HepG2 (cell line): ENCODE data around the gene SMAD3. TPM values are rescaled to one million over a fixed set of nuclear protein-coding genes. Genes with fewer than 3 reads are reported as not detected.

Experiments
- AHR ChIP-seq: IDR thresholded peaks from 2 replicates; pipeline ENCODE4 v1.6.1; 2018; ENCODE audit warnings: missing genetic modification reagents, missing compliant biosample characterization
- FOXM1 ChIP-seq: sonication (generic); formaldehyde crosslinking; IDR thresholded peaks from 2 replicates; pipeline ENCODE4 v1.5.0; 2020; ENCODE audit warnings: missing genetic modification reagents
- HOXA5 ChIP-seq: sonication (generic); formaldehyde crosslinking; IDR thresholded peaks from 2 replicates; pipeline ENCODE4 v1.4.0; 2020; ENCODE audit warnings: missing genetic modification reagents
- KLF9 ChIP-seq: IDR thresholded peaks from 2 replicates; pipeline ENCODE4 v1.6.1; 2016; ENCODE audit warnings: low read depth
- NR2C2 ChIP-seq: sonication (generic); formaldehyde crosslinking; IDR thresholded peaks from 2 replicates; pipeline ENCODE4 v1.4.0; 2020; ENCODE audit warnings: missing genetic modification reagents, mild to moderate bottlenecking, moderate library complexity, borderline replicate concordance
- RARG ChIP-seq: sonication (generic); formaldehyde crosslinking; IDR thresholded peaks from 2 replicates; pipeline ENCODE4 v1.4.0; 2020; ENCODE audit warnings: low read depth, mild to moderate bottlenecking, missing genetic modification reagents
- SAP130 ChIP-seq: IDR thresholded peaks from 2 replicates; pipeline ENCODE4 v1.6.1; 2016; ENCODE audit warnings: low read depth
- SMARCC2 ChIP-seq: fragments of 450-650 bp; IDR thresholded peaks from 2 replicates; pipeline ENCODE4 v1.6.1; 2017; ENCODE audit warnings: antibody characterized with exemption, mild to moderate bottlenecking
- TAF1 ChIP-seq: sonication (generic); formaldehyde crosslinking; IDR thresholded peaks from 2 replicates; pipeline ENCODE4 v1.4.0; 2020; ENCODE audit warnings: missing genetic modification reagents
- THAP11 ChIP-seq: IDR thresholded peaks from 2 replicates; pipeline ENCODE4 v1.6.1; 2016; ENCODE audit warnings: missing biosample characterization, missing genetic modification reagents
- ZFAT ChIP-seq: sonication (generic); formaldehyde crosslinking; conservative IDR thresholded peaks from 2 replicates; pipeline ENCODE4 v1.8.1; 2023; ENCODE audit warnings: missing genetic modification reagents, inconsistent platforms
- ZFP62 ChIP-seq: sonication (generic); formaldehyde crosslinking; IDR thresholded peaks from 2 replicates; pipeline ENCODE4 v1.4.0; 2020; ENCODE audit warnings: missing genetic modification reagents
- ZNF253 ChIP-seq: sonication (generic); formaldehyde crosslinking; IDR thresholded peaks from 2 replicates; pipeline ENCODE4 v1.8.0; 2022; ENCODE audit warnings: mild to moderate bottlenecking, missing genetic modification reagents, borderline replicate concordance
- ZNF557 ChIP-seq: sonication (generic); formaldehyde crosslinking; IDR thresholded peaks from 2 replicates; pipeline ENCODE4 v1.4.0; 2020; ENCODE audit warnings: missing genetic modification reagents
- ZNF615 ChIP-seq: sonication (generic); formaldehyde crosslinking; IDR thresholded peaks from 2 replicates; pipeline ENCODE4 v1.5.0; 2020; ENCODE audit warnings: mild to moderate bottlenecking, missing genetic modification reagents, borderline replicate concordance
- ZNF788 ChIP-seq: sonication (generic); formaldehyde crosslinking; IDR thresholded peaks from 2 replicates; pipeline ENCODE4 v1.5.0; 2020; ENCODE audit warnings: mild to moderate bottlenecking, missing genetic modification reagents, borderline replicate concordance
- polyA plus RNA-seq, 8 experiments: library from polyadenylated mRNA; depleted of rRNA in 3 of 8; stranded (reverse) in 7 of 8; unstranded in 1 of 8; fragments of >200 nt; fragmentation: Illumina TruSeq in 4 of 8; extraction: Trizol in 4 of 8; gene quantifications; 2 replicates each; pipeline versions ENCODE4 v1.2.1 to v1.2.3, GENCODE V29; 2011 to 2016; ENCODE audit warnings: low read depth in 4 of 8, missing spikeins in 1 of 8, mixed read lengths in 1 of 8; ENCODE audit not compliant: insufficient read depth in 1 of 8
- total RNA-seq, 5 experiments: library from RNA; depleted of rRNA; stranded (reverse); fragments of >200 nt; fragmentation: Illumina TruSeq; extraction: Trizol; gene quantifications; 2 replicates each; pipeline ENCODE4 v1.2.3, GENCODE V29; 2016; ENCODE audit warnings: low read depth in 1 of 5
- TF ChIP-seq, protein P1 (sequence below): sonication (generic); formaldehyde crosslinking; IDR thresholded peaks from 2 replicates; pipeline ENCODE4 v1.4.0; 2020; ENCODE audit warnings: missing genetic modification reagents
- TF ChIP-seq, protein P2 (sequence below), 2 experiments: IDR thresholded peaks; 2 replicates each; pipeline ENCODE4 v1.6.1; 2011 to 2012; ENCODE audit warnings: low read length in 2 of 2, borderline replicate concordance in 1 of 2, low read depth in 1 of 2, mild to moderate bottlenecking in 1 of 2, moderate library complexity in 1 of 2
- TF ChIP-seq, protein P3 (sequence below): sonication (generic); formaldehyde crosslinking; IDR thresholded peaks from 2 replicates; pipeline ENCODE4 v1.5.0; 2020; ENCODE audit warnings: mild to moderate bottlenecking, low read depth, missing genetic modification reagents, borderline replicate concordance
- TF ChIP-seq, protein P4 (sequence below), 2 experiments: fragments of 450-650 bp in 1 of 2; sonication (generic) in 1 of 2; formaldehyde crosslinking; IDR thresholded peaks; 2 replicates each; pipeline versions ENCODE4 v1.5.0 to v1.8.0; 2020 to 2022; ENCODE audit warnings: mild to moderate bottlenecking in 1 of 2, missing genetic modification reagents in 1 of 2

Gene SMAD3
- total and polyA plus RNA-seq, 2 of the 13 experiments (the other 11 are each of a cell fraction or from before 2014, with no cell fraction given): 8.6 to 56.3 TPM

DNA sequence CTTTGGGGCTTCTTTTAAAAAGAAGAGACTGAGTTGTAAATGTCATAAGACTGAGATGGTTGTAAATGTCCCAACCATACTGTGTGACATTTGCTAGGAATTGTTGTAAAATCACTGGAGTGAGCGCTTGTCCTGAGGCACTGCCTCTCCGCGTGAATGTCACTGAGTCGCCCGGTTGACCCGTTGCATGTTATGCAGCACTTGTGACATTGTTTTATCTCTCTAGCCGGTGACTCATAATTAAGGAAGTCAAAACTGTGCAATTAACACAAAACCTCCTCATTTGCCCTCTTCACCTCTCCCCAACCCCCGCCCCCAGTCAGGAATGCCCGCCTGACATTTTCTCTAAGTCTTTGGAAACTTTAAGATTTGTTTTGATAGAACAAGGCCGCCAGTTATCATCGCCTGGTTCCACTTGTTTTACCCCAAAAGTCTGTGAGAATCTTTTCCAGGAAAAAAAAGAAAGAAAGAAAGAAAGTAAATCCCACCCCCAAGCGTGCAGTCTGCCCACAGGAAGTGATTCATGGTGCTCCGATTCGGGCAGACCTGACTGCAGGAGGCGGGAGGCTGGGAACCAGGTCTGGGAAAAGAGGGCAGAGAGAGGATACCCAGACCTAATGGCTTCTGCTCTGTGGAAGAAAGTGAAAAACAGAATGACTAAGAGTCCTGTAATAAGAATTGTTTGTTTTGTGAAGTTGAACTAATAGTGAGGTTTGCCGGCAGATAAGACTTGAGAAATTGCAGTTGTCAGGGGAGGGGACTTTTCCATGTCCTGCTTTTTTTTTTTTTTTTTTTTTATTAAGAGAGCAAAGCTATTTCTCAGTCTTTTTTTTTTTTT lies 84.8 kb downstream of the SMAD3 start (continued):
- TF ChIP-seq, protein P1, sequence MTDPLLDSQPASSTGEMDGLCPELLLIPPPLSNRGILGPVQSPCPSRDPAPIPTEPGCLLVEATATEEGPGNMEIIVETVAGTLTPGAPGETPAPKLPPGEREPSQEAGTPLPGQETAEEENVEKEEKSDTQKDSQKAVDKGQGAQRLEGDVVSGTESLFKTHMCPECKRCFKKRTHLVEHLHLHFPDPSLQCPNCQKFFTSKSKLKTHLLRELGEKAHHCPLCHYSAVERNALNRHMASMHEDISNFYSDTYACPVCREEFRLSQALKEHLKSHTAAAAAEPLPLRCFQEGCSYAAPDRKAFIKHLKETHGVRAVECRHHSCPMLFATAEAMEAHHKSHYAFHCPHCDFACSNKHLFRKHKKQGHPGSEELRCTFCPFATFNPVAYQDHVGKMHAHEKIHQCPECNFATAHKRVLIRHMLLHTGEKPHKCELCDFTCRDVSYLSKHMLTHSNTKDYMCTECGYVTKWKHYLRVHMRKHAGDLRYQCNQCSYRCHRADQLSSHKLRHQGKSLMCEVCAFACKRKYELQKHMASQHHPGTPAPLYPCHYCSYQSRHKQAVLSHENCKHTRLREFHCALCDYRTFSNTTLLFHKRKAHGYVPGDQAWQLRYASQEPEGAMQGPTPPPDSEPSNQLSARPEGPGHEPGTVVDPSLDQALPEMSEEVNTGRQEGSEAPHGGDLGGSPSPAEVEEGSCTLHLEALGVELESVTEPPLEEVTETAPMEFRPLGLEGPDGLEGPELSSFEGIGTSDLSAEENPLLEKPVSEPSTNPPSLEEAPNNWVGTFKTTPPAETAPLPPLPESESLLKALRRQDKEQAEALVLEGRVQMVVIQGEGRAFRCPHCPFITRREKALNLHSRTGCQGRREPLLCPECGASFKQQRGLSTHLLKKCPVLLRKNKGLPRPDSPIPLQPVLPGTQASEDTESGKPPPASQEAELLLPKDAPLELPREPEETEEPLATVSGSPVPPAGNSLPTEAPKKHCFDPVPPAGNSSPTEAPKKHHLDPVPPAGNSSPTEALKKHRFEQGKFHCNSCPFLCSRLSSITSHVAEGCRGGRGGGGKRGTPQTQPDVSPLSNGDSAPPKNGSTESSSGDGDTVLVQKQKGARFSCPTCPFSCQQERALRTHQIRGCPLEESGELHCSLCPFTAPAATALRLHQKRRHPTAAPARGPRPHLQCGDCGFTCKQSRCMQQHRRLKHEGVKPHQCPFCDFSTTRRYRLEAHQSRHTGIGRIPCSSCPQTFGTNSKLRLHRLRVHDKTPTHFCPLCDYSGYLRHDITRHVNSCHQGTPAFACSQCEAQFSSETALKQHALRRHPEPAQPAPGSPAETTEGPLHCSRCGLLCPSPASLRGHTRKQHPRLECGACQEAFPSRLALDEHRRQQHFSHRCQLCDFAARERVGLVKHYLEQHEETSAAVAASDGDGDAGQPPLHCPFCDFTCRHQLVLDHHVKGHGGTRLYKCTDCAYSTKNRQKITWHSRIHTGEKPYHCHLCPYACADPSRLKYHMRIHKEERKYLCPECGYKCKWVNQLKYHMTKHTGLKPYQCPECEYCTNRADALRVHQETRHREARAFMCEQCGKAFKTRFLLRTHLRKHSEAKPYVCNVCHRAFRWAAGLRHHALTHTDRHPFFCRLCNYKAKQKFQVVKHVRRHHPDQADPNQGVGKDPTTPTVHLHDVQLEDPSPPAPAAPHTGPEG (CRISPR knock-in tag): no peak
- TF ChIP-seq, protein P2, sequence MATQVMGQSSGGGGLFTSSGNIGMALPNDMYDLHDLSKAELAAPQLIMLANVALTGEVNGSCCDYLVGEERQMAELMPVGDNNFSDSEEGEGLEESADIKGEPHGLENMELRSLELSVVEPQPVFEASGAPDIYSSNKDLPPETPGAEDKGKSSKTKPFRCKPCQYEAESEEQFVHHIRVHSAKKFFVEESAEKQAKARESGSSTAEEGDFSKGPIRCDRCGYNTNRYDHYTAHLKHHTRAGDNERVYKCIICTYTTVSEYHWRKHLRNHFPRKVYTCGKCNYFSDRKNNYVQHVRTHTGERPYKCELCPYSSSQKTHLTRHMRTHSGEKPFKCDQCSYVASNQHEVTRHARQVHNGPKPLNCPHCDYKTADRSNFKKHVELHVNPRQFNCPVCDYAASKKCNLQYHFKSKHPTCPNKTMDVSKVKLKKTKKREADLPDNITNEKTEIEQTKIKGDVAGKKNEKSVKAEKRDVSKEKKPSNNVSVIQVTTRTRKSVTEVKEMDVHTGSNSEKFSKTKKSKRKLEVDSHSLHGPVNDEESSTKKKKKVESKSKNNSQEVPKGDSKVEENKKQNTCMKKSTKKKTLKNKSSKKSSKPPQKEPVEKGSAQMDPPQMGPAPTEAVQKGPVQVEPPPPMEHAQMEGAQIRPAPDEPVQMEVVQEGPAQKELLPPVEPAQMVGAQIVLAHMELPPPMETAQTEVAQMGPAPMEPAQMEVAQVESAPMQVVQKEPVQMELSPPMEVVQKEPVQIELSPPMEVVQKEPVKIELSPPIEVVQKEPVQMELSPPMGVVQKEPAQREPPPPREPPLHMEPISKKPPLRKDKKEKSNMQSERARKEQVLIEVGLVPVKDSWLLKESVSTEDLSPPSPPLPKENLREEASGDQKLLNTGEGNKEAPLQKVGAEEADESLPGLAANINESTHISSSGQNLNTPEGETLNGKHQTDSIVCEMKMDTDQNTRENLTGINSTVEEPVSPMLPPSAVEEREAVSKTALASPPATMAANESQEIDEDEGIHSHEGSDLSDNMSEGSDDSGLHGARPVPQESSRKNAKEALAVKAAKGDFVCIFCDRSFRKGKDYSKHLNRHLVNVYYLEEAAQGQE (IDR thresholded peaks at IDR 0.05; ENCODE audit: borderline replicate concordance in 1 of 2, low read depth in 1 of 2, low read length in 2 of 2): no peak
- TF ChIP-seq THAP11 (CRISPR knock-in tag): peak; percentile 47
- TF ChIP-seq RARG (CRISPR knock-in tag): no peak
- TF ChIP-seq, protein P3, sequence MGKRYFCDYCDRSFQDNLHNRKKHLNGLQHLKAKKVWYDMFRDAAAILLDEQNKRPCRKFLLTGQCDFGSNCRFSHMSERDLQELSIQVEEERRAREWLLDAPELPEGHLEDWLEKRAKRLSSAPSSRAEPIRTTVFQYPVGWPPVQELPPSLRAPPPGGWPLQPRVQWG (CRISPR knock-in tag): no peak
- no peak for TF ChIP-seq AHR (CRISPR knock-in tag)
- no peak for TF ChIP-seq ZNF557 (CRISPR knock-in tag)
- peak; percentile 78 for TF ChIP-seq NR2C2 (CRISPR knock-in tag)
- TF ChIP-seq SAP130: peak; percentile 74
- no peak for TF ChIP-seq ZNF615
- no peak for TF ChIP-seq HOXA5 (CRISPR knock-in tag)
- TF ChIP-seq FOXM1: no peak
- no peak for TF ChIP-seq ZNF253 (CRISPR knock-in tag)
- TF ChIP-seq ZFP62 (CRISPR knock-in tag): no peak
- TF ChIP-seq, protein P4, sequence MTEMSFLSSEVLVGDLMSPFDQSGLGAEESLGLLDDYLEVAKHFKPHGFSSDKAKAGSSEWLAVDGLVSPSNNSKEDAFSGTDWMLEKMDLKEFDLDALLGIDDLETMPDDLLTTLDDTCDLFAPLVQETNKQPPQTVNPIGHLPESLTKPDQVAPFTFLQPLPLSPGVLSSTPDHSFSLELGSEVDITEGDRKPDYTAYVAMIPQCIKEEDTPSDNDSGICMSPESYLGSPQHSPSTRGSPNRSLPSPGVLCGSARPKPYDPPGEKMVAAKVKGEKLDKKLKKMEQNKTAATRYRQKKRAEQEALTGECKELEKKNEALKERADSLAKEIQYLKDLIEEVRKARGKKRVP (CRISPR knock-in tag; IDR thresholded peaks at IDR 0.05): no peak
- TF ChIP-seq TAF1: 0 out of 2 replicates have a peak, but pooled peaks have one; percentile 12
- TF ChIP-seq ZNF788 (CRISPR knock-in tag): no peak
- no peak for TF ChIP-seq ZFAT (CRISPR knock-in tag)
- TF ChIP-seq KLF9 (CRISPR knock-in tag): no peak
- no peak for TF ChIP-seq SMARCC2
